SK-N-SH treated with all-trans-retinoic acid at 6 μM for 48 hours (cell line): ENCODE measurements around the gene DHRS13.

ENCODE experiments used
- ISL1 ChIP-seq: fragments of 250-450 bp; sonication (Bioruptor Pico); IDR thresholded peaks from 2 replicates; pipeline ENCODE4 v2.1.2; 2022; ENCODE audit warnings: mild to moderate bottlenecking, moderate library complexity
- OSR1 ChIP-seq: fragments of 250-450 bp; sonication (Bioruptor Pico); IDR thresholded peaks from 2 replicates; pipeline ENCODE4 v1.8.0; 2022; ENCODE audit warnings: moderate library complexity, mild to moderate bottlenecking, inconsistent platforms
- RARB ChIP-seq: fragments of 250-450 bp; sonication (Bioruptor Pico); IDR thresholded peaks from 2 replicates; pipeline ENCODE4 v1.8.0; 2021; ENCODE audit warnings: mild to moderate bottlenecking, moderate library complexity
- ZC3H10 ChIP-seq: fragments of 250-450 bp; sonication (Bioruptor Pico); IDR thresholded peaks from 2 replicates; pipeline ENCODE4 v1.5.1; 2021; ENCODE audit warnings: mild to moderate bottlenecking, moderate library complexity
- ZFP3 ChIP-seq: fragments of 250-450 bp; sonication (Bioruptor Pico); IDR thresholded peaks from 2 replicates; pipeline ENCODE4 v1.5.0; 2020; ENCODE audit warnings: mild to moderate bottlenecking, moderate library complexity
- ZNF70 ChIP-seq: fragments of 450-650 bp; formaldehyde crosslinking; IDR thresholded peaks from 2 replicates; pipeline ENCODE4 v1.5.0; 2020; ENCODE audit warnings: mild to moderate bottlenecking, moderate library complexity
- ZNF8 ChIP-seq: fragments of 450-650 bp; formaldehyde crosslinking; IDR thresholded peaks from 2 replicates; pipeline ENCODE4 v1.5.0; 2020; ENCODE audit warnings: mild to moderate bottlenecking, moderate library complexity
- TF ChIP-seq, protein P1 (sequence below): fragments of 250-450 bp; sonication (Bioruptor Pico); IDR thresholded peaks from 2 replicates; pipeline ENCODE4 v1.8.0; 2020; ENCODE audit warnings: mild to moderate bottlenecking, moderate library complexity, borderline replicate concordance
- TF ChIP-seq, protein P2 (sequence below): fragments of 250-450 bp; sonication (Bioruptor Pico); IDR thresholded peaks from 2 replicates; pipeline ENCODE4 v1.8.0; 2021; ENCODE audit warnings: low read depth, mild to moderate bottlenecking, moderate library complexity, borderline replicate concordance
- TF ChIP-seq, protein P3 (sequence below): fragments of 250-450 bp; sonication (Bioruptor Pico); IDR thresholded peaks from 2 replicates; pipeline ENCODE4 v1.5.1; 2020; ENCODE audit warnings: low read depth, mild to moderate bottlenecking, moderate library complexity
- TF ChIP-seq, protein P4 (sequence below): fragments of 250-450 bp; sonication (Bioruptor Pico); IDR thresholded peaks from 2 replicates; pipeline ENCODE4 v1.5.1; 2021; ENCODE audit warnings: mild to moderate bottlenecking, moderate library complexity

DNA sequence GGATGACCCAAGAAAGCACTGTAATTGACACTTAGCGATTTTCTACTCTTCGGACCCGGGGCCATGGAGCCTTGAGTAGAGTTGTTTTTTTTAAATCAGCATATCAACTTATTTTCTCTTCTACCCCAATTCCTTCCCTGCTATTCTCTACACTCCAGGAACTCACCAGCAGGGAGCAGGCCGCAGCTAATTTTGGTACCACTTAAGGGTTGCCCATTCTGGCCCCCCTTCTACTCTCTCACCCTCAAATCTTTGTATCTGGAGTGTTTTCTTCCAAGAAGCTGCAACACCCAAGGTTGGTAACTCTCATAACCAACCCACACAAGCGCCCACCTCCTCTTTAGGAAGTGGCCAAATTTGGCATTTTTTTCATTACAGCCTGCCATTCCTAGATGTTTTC lies 53.6 kb downstream of the DHRS13 start:
- TF ChIP-seq OSR1 (CRISPR knock-in tag) = no peak
- TF ChIP-seq ISL1 (CRISPR knock-in tag) = no peak
- TF ChIP-seq ZNF70 = no peak
- TF ChIP-seq, protein P1, sequence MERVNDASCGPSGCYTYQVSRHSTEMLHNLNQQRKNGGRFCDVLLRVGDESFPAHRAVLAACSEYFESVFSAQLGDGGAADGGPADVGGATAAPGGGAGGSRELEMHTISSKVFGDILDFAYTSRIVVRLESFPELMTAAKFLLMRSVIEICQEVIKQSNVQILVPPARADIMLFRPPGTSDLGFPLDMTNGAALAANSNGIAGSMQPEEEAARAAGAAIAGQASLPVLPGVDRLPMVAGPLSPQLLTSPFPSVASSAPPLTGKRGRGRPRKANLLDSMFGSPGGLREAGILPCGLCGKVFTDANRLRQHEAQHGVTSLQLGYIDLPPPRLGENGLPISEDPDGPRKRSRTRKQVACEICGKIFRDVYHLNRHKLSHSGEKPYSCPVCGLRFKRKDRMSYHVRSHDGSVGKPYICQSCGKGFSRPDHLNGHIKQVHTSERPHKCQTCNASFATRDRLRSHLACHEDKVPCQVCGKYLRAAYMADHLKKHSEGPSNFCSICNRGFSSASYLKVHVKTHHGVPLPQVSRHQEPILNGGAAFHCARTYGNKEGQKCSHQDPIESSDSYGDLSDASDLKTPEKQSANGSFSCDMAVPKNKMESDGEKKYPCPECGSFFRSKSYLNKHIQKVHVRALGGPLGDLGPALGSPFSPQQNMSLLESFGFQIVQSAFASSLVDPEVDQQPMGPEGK (CRISPR knock-in tag) = no peak
- TF ChIP-seq ZC3H10 = no peak
- no peak for TF ChIP-seq RARB
- TF ChIP-seq ZFP3 (CRISPR knock-in tag) = no peak
- TF ChIP-seq, protein P2, sequence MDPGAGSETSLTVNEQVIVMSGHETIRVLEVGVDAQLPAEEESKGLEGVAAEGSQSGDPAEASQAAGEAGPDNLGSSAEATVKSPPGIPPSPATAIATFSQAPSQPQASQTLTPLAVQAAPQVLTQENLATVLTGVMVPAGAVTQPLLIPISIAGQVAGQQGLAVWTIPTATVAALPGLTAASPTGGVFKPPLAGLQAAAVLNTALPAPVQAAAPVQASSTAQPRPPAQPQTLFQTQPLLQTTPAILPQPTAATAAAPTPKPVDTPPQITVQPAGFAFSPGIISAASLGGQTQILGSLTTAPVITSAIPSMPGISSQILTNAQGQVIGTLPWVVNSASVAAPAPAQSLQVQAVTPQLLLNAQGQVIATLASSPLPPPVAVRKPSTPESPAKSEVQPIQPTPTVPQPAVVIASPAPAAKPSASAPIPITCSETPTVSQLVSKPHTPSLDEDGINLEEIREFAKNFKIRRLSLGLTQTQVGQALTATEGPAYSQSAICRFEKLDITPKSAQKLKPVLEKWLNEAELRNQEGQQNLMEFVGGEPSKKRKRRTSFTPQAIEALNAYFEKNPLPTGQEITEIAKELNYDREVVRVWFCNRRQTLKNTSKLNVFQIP (CRISPR knock-in tag) = no peak
- TF ChIP-seq, protein P3, sequence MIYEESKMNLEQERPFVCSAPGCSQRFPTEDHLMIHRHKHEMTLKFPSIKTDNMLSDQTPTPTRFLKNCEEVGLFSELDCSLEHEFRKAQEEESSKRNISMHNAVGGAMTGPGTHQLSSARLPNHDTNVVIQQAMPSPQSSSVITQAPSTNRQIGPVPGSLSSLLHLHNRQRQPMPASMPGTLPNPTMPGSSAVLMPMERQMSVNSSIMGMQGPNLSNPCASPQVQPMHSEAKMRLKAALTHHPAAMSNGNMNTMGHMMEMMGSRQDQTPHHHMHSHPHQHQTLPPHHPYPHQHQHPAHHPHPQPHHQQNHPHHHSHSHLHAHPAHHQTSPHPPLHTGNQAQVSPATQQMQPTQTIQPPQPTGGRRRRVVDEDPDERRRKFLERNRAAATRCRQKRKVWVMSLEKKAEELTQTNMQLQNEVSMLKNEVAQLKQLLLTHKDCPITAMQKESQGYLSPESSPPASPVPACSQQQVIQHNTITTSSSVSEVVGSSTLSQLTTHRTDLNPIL (CRISPR knock-in tag) = no peak
- TF ChIP-seq, protein P4, sequence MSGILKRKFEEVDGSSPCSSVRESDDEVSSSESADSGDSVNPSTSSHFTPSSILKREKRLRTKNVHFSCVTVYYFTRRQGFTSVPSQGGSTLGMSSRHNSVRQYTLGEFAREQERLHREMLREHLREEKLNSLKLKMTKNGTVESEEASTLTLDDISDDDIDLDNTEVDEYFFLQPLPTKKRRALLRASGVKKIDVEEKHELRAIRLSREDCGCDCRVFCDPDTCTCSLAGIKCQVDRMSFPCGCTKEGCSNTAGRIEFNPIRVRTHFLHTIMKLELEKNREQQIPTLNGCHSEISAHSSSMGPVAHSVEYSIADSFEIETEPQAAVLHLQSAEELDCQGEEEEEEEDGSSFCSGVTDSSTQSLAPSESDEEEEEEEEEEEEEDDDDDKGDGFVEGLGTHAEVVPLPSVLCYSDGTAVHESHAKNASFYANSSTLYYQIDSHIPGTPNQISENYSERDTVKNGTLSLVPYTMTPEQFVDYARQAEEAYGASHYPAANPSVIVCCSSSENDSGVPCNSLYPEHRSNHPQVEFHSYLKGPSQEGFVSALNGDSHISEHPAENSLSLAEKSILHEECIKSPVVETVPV (CRISPR knock-in tag) = no peak
- TF ChIP-seq ZNF8 = no peak
